A673 (cell line): ENCODE measurements around the gene LTB4R. TPM values are rescaled to one million over a fixed set of nuclear protein-coding genes. Genes with fewer than 3 reads are reported as not detected.

ENCODE experiments used
- BruUV-seq: library from RNA; stranded (reverse); fragments of 400-500 nt; replicated peaks from 2 replicates; lab custom pipeline; 2021; lab: Mats Ljungman, UMichigan
- CTCF ChIA-PET: fragments of 300-600 bp; sonication (Branson Sonifier 250); formaldehyde crosslinking; loops from one replicate; lab custom pipeline; 2022; ENCODE audit warnings: antibody characterized with exemption; lab: Charles Lee
- POLR2A ChIA-PET: fragments of 300-600 bp; sonication (Branson Sonifier 250); formaldehyde crosslinking; loops from one replicate; lab custom pipeline; 2022; ENCODE audit warnings: antibody characterized with exemption; ENCODE audit not compliant: low non-redundant PET; lab: Charles Lee
- DNase-seq: peaks from one replicate; pipeline ENCODE4 v3.0.0-alpha.2; 2015; ENCODE audit warnings: low spot score
- H3K27ac ChIP-seq: fragments of 200-600 bp; sonication (generic); 2 replicates; pipeline ENCODE4 v1.5.1; 2016; ENCODE audit warnings: mixed run types, low read depth, mild to moderate bottlenecking, mixed read lengths, antibody characterized with exemption, low read length; ENCODE audit not compliant: poor library complexity, severe bottlenecking
- H3K27me3 ChIP-seq: fragments of 200-600 bp; sonication (generic); replicated peaks from 2 replicates; pipeline ENCODE4 v1.6.1; 2017; ENCODE audit warnings: mixed run types, low read depth, mild to moderate bottlenecking, mixed read lengths, antibody characterized with exemption, low read length; ENCODE audit not compliant: insufficient read depth, poor library complexity
- H3K36me3 ChIP-seq: fragments of 200-600 bp; sonication (generic); 2 replicates; pipeline ENCODE4 v1.6.1; 2016; ENCODE audit warnings: mixed run types, mild to moderate bottlenecking, mixed read lengths, antibody characterized with exemption, low read length; ENCODE audit not compliant: insufficient read depth, poor library complexity, severe bottlenecking
- H3K4me1 ChIP-seq: fragments of 200-600 bp; sonication (generic); 2 replicates; pipeline ENCODE4 v1.6.1; 2017; ENCODE audit warnings: mixed run types, mild to moderate bottlenecking, mixed read lengths, antibody characterized with exemption, low read length; ENCODE audit not compliant: insufficient read depth, poor library complexity, severe bottlenecking
- H3K4me3 ChIP-seq: fragments of 200-600 bp; sonication (generic); 2 replicates; pipeline ENCODE4 v1.5.1; 2016; ENCODE audit warnings: low read depth, mixed run types, mild to moderate bottlenecking, mixed read lengths, low read length; ENCODE audit not compliant: poor library complexity, severe bottlenecking
- H3K9me3 ChIP-seq: fragments of 200-600 bp; sonication (generic); 2 replicates; pipeline ENCODE4 v1.6.1; 2016; ENCODE audit warnings: mixed run types, low read depth, mild to moderate bottlenecking, mixed read lengths, antibody characterized with exemption, low read length; ENCODE audit not compliant: poor library complexity, severe bottlenecking
- CTCF ChIP-seq: fragments of 300-800, 200-600 bp; sonication (generic); conservative IDR thresholded peaks from 2 replicates; pipeline ENCODE4 v1.5.1; 2017; ENCODE audit warnings: low read depth, mild to moderate bottlenecking, antibody characterized with exemption, low read length, moderate library complexity, mixed read lengths
- EZH2 ChIP-seq: fragments of 200-600 bp; sonication (generic); IDR thresholded peaks from 2 replicates; pipeline ENCODE4 v1.6.1; 2017; ENCODE audit warnings: borderline replicate concordance, low read depth, mild to moderate bottlenecking, mixed read lengths, antibody characterized with exemption, low read length; ENCODE audit not compliant: poor library complexity, severe bottlenecking
- intact Hi-C: fragments of 100-400 bp; cut with micrococcal nuclease; formaldehyde crosslinking; loops from one replicate; pipeline ENCODE4 v1.10.0; 2022; ENCODE audit not compliant: unreplicated experiment
- total RNA-seq: library from RNA; stranded (reverse); gene quantifications from 2 replicates; pipeline ENCODE4 v1.2.3, GENCODE V29; 2021

LTB4R gene
- total RNA-seq, 1 experiment from 2014 or later: 6.6 TPM

- Histone ChIP-seq H3K27ac (no peak within 1 kb of the TSS), H3K4me1 (peaks cover 13% of the 10 kb centered on the region), H3K9me3 (no peaks in the 10 kb centered on the region), H3K4me3 (no peak within 1 kb of the TSS), H3K36me3 (peaks cover 16% of the 10 kb centered on the region), H3K27me3 (no peaks in the 10 kb centered on the region)
- DNase-seq: no peak
- no TSS peak for BruUV-seq
- POLR2A ChIA-PET: interaction anchor here (1.6 kb wide), 1 partner anchor 10 kb away, joined by 4 read pairs; the partner anchor contains the start of genes DHRS1 and NOP9
- TF ChIP-seq EZH2: no peak
- no peak for TF ChIP-seq CTCF
- intact Hi-C loops: no loop called here
- CTCF ChIA-PET: interaction anchor here (1.1 kb wide), 1 partner anchor 122 kb away, joined by 3 read pairs; no protein-coding TSS in a partner anchor
These were observed 1.6 kb upstream of the LTB4R start, which contains the start of gene LTB4R2 for GRCh38 chr14:24309538-24310264. Gene LTB4R2, plus strand, starts transcription at chr14:24310140. Its CDS starts 525 bp downstream, at chr14:24310665.

- intact Hi-C loops: no loop called here
- CTCF ChIA-PET: interaction anchor here (1.1 kb wide), 1 partner anchor 121 kb away, joined by 3 read pairs; no protein-coding TSS in a partner anchor
- Histone ChIP-seq H3K4me1 (peaks cover 13% of the 10 kb centered on the region), H3K27me3 (no peaks in the 10 kb centered on the region), H3K36me3 (peaks cover 10% of the 10 kb centered on the region), H3K9me3 (no peaks in the 10 kb centered on the region), H3K27ac (no peak overlapping the region), H3K4me3 (no peak overlapping the region)
- no TSS peak for BruUV-seq
- no peak for DNase-seq
- no peak for TF ChIP-seq EZH2
- TF ChIP-seq CTCF: no peak
- POLR2A ChIA-PET: interaction anchor here (1.6 kb wide), 1 partner anchor 10 kb away, joined by 4 read pairs; the partner anchor contains the start of genes DHRS1 and NOP9
These were observed 1.0 kb upstream of the LTB4R start for GRCh38 chr14:24310265-24310645.

DNA sequence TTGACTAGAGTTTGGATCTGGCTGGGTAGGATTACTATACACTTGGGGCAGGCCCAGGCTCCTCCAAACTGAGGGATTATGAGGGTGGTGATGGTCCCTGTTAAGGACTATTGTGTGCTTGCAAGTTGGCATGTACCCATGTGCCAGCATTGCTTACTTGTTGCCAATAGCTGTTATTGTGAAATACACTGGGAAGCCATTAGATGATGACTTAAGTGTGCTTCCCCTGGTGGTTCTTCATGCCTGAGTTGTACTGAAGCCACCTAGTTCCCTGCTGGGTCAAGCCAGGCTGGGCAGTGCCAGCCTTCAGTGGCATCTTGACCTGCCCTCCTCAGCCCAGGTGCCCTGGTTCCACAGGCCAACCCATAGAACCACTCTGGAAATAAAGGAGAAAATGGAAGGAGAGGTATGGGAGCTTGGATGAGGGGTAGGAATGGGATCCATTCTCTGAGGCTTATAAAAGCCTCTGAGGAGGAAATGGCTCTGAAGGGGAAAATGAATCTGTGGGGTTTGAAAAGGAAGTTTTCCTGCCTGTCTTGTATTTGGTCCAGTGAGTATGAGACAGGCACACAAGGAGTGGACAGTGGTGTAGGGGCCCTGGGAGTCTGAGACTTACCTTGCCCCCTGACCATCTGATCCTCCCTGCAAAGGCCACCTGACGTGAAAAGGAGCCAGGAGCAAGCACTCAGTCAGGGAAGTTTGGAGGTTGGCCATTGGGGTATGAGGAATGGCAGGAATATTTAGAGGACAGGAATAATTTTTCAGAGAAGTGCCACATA is 724 bp downstream of the LTB4R start:
- no peaks in the 10 kb centered on the region for H3K27me3 ChIP-seq
- intact Hi-C loops: no loop called here
- H3K4me1 ChIP-seq: peaks cover 13% of the 10 kb centered on the region
- peak; percentile 34 for DNase-seq
- H3K4me3 ChIP-seq: no peak overlapping the region
- H3K27ac ChIP-seq: no peak overlapping the region
- ChIA-PET CTCF (interaction anchor here (0.9 kb wide), 1 partner anchor 10 kb away, joined by 10 read pairs; no protein-coding TSS in a partner anchor), POLR2A (no interaction called here)
- peaks cover 6% of the 10 kb centered on the region for H3K36me3 ChIP-seq
- no peaks in the 10 kb centered on the region for H3K9me3 ChIP-seq
- TF ChIP-seq EZH2 (no peak), CTCF (no peak)
- no TSS peak for BruUV-seq
